GM21786 (cell line): ENCODE measurements around the gene ABTB1.
"Not testable (repeated sequence)": the region's sequence is repeated elsewhere in the genome, so short reads cannot be mapped to it uniquely, and the experiment has no call there.

Experiments
- ATAC-seq: cut with Tn5 transposase; IDR thresholded peaks from one replicate; pipeline ENCODE4 v1.9.1; 2021; ENCODE audit not compliant: unreplicated experiment

The ABTB1 gene

DNA sequence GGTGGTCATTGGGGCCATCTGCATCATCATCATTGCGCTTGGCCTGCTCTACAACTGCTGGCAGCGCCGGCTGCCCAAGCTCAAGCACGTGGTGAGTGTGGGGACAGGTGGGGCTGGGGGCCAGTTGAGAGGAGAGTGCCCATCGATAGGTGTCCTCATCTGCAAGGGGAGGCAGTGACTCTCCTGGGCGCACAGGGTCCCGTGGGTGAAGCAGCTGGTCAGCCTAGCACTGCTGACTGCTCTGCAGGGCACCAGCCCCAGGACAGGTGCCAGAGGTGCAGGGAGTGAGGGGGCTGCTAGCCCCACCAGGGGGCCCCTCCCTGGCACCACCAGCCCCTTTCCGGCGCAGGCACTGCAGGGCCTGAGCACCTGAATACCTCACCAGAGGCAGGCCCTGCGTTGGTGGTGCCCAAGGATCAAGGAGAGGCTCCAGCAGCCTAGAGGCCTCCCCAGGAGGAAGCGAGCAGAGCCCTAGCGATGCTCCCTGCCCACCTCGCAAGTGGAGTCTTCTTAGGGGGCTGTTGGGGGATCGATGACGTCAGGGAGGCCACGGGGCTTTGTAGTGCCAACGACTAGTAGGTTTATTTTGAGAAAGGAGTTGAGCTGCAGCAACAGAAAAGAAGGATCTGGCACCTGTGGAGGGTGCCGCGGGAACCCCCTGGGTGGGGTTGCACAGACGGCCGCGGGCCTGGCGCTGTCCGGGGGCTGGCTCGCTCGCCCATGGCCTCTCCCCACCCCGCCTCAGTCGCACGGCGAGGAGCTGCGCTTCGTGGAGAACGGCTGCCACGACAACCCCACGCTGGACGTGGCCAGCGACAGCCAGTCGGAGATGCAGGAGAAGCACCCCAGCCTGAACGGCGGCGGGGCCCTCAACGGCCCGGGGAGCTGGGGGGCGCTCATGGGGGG is 976 bp upstream of the ABTB1 start:
- ATAC-seq: peak; percentile 19

GRCh38 chr3:127673191-127674100 is 694 bp downstream of the ABTB1 start:
- peak; percentile 26 for ATAC-seq

- ATAC-seq: no peak
Observed at GRCh38 chr3:127674101-127674721, 1.5 kb downstream of the ABTB1 start.

DNA sequence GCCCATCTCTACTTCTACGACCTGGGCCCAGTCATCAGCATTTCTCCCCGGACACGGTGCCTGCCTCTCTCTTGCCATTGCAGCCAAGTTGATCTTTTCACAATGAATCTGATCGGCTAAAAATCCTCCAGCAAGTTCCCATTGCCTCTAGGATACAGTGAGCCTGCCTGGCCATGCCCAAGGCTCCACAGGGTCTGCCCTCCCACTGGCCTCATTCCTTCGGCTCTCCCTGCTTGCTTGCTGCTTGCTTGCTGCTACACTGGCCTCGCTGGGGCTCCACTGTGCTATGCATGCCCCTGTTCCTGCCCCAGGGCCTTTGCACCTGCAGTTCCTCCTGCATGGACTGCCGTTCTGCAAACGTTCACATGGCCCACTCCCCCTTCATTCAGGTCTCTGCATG is 2.0 kb downstream of the ABTB1 start:
- ATAC-seq: no peak

DNA sequence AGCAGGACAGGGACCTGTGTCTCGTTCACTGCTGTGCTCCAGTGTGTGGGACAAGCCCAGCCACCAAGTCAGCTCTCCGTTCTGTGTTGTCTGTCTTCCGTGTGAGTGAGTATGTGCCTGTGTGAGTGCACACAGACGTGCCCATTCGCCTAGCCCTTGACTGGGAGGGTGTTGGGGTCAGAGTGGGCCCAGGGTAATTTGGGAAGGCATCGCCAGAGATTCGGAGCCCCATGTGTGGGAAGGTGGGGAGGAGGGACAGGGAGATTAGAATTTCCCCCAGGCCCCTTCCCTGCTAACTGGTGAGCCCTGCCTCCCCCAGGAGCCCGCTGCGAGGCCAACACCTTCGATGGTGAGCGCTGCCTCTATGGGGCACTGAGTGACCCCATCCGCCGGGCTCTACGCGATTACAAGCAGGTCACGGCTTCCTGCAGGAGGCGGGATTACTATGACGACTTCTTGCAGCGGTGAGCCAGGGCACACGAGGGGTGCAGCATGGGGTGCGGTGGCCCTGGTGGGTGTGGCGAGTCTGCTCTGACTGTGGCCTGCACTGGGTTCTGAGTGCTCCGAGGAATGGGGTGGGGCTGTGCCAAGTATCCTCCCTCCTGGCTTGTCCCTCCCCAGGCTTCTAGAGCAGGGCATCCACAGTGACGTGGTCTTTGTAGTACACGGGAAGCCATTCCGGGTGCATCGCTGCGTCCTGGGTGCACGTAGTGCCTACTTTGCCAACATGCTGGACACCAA is 3.1 kb downstream of the ABTB1 start:
- ATAC-seq: no peak

DNA sequence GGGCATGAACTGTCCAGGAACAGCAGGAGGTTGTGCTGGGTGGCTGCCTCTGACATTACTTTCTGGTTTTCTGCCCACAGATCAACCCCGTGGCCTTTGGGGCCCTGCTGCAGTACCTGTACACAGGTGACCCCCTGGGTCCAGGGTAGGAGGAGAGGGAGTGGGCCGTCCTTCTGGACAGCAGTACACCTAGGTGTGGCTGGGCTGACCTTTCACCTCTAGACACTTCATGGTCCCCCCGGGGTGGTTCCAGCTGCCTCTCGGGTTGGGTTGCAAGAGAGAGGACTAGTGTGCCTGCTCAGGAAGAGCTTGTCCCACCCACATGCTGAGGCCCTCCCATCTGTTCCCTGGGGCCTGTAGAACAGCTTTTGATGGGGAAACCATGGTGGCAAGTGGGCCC is 3.7 kb downstream of the ABTB1 start:
- no peak for ATAC-seq

DNA sequence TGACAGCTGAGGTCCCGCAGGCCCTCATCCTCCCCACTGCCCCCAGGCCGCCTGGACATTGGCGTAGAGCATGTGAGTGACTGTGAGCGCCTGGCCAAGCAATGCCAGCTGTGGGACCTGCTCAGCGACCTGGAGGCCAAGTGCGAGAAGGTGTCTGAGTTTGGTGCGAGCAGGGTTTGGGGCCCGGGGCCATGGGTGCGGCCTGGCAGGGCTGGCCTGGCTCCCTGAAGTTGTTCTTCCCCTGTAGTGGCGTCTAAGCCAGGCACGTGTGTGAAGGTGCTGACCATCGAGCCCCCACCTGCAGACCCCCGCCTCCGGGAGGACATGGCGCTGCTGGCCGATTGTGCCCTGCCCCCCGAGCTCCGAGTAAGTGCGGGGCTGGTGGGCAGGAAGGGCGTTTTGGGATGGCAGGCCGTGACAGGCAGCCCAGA is 4.2 kb downstream of the ABTB1 start:
- ATAC-seq: no peak

DNA sequence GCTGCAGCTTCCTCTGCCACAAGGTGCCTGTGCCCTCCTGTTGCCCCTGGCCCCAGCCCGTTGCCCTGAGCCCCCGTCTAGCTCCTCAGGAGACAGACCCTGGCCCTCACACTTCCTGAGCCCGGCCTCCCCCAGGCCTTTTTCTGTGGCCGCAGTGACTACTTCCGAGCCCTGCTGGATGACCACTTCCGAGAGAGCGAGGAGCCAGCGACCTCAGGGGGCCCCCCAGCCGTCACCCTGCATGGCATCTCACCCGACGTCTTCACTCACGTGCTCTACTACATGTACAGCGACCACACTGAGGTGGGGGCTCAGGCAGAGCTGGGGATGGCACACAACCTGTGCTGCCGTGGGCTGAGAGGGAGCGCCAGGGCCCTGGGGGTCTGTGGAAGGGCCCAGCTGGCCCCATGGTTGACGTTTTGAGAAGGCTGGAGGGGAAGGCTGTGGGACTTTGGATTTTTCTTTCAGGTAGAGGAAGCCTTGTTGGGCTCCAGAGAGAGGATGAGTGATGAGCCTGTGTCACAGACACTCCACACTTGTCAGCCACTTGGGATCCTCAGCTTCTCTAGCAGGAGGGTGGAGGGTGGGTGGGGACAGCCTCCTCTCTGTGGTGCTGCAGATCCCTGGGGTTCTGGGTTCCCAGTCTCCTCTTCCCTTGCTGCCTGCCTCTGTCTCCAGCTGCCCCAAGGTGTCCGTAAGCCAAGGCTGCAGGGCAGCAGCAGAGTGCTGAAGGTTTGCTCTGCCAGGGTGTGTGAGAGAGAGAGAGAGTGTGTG is 5.0 kb downstream of the ABTB1 start:
- ATAC-seq: no peak

DNA sequence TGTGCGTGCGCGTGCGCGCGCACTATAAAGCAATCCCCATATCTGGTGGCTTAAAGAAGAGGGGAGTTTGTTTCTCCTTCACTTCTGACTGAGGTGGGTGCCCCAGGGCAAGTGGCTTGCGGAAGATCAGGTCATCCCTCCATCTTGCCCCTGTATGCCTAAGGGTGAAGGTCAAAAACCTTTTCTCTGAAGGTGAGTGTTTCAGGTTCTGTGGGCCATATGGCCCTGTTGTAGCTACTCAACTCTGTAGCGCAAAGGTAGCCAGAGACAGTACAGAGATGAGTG is 5.5 kb downstream of the ABTB1 start:
- ATAC-seq: no peak

- ATAC-seq: no peak
Observed at GRCh38 chr3:127678611-127679533, 6.1 kb downstream of the ABTB1 start.

- no peak for ATAC-seq
Observed at GRCh38 chr3:127679534-127680145, 6.9 kb downstream of the ABTB1 start.

DNA sequence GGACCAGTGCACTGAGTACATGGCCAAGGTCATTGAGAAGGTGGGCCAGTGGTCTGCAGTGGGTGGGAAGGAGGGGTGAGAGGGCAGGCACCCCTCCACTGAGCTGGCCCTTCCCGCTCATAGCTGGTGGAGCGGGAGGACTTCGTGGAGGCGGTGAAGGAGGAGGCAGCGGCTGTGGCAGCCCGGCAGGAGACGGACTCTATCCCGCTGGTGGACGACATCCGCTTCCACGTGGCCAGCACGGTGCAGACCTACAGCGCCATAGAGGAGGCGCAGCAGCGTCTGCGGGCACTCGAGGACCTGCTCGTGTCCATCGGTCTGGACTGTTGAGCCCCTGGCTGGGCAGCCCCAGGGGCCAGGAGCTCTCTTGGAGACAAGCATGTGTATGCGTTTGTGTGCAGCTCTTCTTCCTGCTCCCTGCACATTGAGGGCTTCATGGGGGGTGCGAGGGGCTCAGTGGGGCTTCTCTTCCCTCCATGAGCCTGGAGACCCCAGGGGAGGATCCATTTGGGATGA is 7.5 kb downstream of the ABTB1 start:
- ATAC-seq: no peak

- ATAC-seq: no peak
Observed at GRCh38 chr3:127680798-127681221, 8.1 kb downstream of the ABTB1 start.

- not testable (repeated sequence) for ATAC-seq
Observed at GRCh38 chr3:127682175-127682554, 9.4 kb downstream of the ABTB1 start.

- ATAC-seq: no peak
Observed at GRCh38 chr3:127682561-127682960, 9.8 kb downstream of the ABTB1 start.

DNA sequence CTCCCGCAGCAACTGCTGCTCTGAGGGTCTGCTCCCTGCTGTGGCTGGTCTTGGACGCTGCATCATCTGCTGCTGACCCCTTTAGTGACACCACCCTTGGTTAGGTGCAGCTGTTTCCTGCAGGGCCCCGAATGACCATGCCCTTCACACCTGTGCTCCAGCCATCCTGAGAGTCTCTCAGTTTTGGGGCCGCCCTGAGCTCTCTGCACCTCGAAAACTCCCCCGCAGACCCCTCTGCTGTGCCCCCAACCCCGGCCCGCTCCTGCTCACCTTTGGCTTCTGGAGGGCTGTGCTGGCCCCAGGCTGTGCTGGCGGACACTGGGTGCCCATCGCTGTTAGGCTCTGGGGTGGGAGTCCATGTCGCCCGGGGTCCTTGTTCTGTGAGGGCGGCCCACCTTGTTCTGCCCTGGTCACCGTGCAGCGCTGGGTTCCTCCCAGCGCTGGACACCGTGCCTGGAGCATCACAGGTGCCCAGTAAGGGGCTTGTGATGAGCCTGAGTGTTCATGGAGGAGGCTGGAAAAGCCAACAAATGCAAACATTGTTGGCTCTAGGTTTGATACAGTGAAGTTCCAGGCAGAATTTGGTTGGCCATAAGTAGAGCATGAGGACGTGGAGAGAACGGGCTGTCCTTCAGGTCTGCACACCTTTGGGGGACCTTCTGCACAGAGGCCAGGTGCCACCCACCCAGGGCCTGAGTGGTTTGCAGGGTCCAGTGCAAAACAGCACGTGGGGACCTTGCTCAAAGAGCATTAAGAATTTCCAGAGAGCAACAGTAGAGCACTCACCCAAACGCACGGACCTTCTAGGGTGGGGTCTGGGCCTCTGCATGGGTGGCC is 12.3 kb downstream of the ABTB1 start:
- ATAC-seq: no peak

- ATAC-seq: no peak
Observed at GRCh38 chr3:127685708-127686511, 13.2 kb downstream of the ABTB1 start.
